ENCODE measurements around the gene HCN2. TPM values are rescaled to one million over a fixed set of nuclear protein-coding genes. Genes with fewer than 3 reads are reported as not detected.

Gene HCN2
- total RNA-seq, 4 donors from 2014 or later = 0.19 to 0.50 (median 0.41) TPM

DNA sequence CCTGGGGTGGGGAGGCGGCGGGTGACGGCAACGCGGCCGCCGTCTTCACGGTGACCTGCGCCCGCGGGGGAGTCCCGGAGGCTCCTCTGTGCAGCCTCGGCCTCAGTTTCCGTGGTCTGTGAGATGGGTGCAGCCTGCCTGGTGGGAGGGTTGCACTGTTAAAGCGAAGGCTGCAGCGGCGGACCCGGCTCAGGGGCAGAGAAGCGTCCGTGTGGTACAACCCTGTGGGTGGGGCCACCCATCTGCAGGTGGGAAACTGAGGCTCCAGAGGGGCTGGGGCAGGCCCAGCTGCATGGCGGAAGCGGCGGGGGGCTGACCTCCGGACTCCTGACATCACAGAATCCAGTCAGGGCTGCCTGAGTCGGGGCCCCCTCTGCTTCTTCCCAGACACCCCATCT, 50.5 kb downstream of the HCN2 start:
- TF ChIP-seq POLR2AphosphoS5 (IDR thresholded peaks at IDR 0.05) (no peak), EP300 (IDR thresholded peaks at IDR 0.05) (no peak), CTCF (IDR thresholded peaks at IDR 0.05) (no peak), POLR2A (IDR thresholded peaks at IDR 0.05; ENCODE audit: low read depth) (no peak)
- no peaks in the 10 kb centered on the region for H3K27me3 ChIP-seq
- peaks cover 11 to 25% (median 17%) of the 10 kb centered on the region in 4 donors for H3K4me1 ChIP-seq
- peak overlapping the region; percentile 56 to 63 (median 58) for H3K4me3 ChIP-seq
- H3K27ac ChIP-seq (replicated peaks in 1 of 4) = peak overlapping the region; percentile 61 to 79 (median 70)
- H3K36me3 ChIP-seq = peaks cover 0 to 9% (median 3%) of the 10 kb centered on the region in 4 donors
- WGBS = 100% methylated on average over 1 of the region's 25 CpGs
- no peaks in the 10 kb centered on the region for H3K9me3 ChIP-seq
- DNase-seq (ENCODE audit: extremely low spot score) = no peak
- intact Hi-C loops (cut with DNase I) = no loop called here

- WGBS = 94% methylated on average over 5 of the region's 31 CpGs
- TF ChIP-seq POLR2A (IDR thresholded peaks at IDR 0.05; ENCODE audit: low read depth) = no peak
- no peak for TF ChIP-seq POLR2AphosphoS5 (IDR thresholded peaks at IDR 0.05)
- no peak for TF ChIP-seq CTCF (IDR thresholded peaks at IDR 0.05)
- no peak for TF ChIP-seq EP300 (IDR thresholded peaks at IDR 0.05)
- H3K27me3 ChIP-seq = no peaks in the 10 kb centered on the region
- no peak overlapping the region for H3K4me3 ChIP-seq
- H3K4me1 ChIP-seq = peaks cover 11 to 23% (median 16%) of the 10 kb centered on the region in 4 donors
- H3K9me3 ChIP-seq = no peaks in the 10 kb centered on the region
- DNase-seq (ENCODE audit: extremely low spot score) = no peak
- peak overlapping the region in 2 of 4 donors; percentile 61 to 79 for H3K27ac ChIP-seq (replicated peaks in 1 of 4)
- peaks cover 0 to 12% (median 5%) of the 10 kb centered on the region in 4 donors for H3K36me3 ChIP-seq
- intact Hi-C loops (cut with DNase I) = no loop called here
Observed at GRCh38 chr19:640606-641189, 51.0 kb downstream of the HCN2 start.

DNA sequence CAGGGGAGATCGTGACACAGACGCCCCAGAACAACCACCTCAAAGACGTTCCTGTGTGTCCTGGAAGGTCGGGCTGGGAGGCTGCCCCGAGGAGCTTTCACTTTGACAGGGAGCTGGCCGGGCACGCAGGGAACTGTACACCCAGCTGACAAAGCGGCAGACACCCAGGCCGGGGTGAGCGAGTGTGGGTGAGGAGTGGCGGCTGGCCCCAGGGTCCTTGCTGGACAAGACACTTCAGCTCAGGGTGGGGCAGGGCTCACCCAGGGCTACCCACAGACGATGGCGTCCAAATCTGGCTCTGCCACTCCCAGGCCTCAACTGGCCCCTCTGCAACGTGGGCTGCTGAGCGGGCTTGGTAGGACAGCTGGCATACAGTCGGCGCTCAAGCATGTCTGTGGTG, 52.0 kb downstream of the HCN2 start:
- no peak for DNase-seq (ENCODE audit: extremely low spot score)
- 84% methylated on average over 16 of the region's 17 CpGs for WGBS
- Histone ChIP-seq H3K4me3 (no peak overlapping the region), H3K27me3 (no peaks in the 10 kb centered on the region), H3K27ac (replicated peaks in 1 of 4) (no peak overlapping the region), H3K36me3 (peaks cover 6 to 22% (median 14%) of the 10 kb centered on the region in 4 donors), H3K9me3 (no peaks in the 10 kb centered on the region), H3K4me1 (peaks cover 11 to 23% (median 16%) of the 10 kb centered on the region in 4 donors)
- no peak for TF ChIP-seq CTCF (IDR thresholded peaks at IDR 0.05)
- TF ChIP-seq EP300 (IDR thresholded peaks at IDR 0.05) = no peak
- TF ChIP-seq POLR2A (IDR thresholded peaks at IDR 0.05; ENCODE audit: low read depth) = no peak
- intact Hi-C loops (cut with DNase I) = no loop called here

DNA sequence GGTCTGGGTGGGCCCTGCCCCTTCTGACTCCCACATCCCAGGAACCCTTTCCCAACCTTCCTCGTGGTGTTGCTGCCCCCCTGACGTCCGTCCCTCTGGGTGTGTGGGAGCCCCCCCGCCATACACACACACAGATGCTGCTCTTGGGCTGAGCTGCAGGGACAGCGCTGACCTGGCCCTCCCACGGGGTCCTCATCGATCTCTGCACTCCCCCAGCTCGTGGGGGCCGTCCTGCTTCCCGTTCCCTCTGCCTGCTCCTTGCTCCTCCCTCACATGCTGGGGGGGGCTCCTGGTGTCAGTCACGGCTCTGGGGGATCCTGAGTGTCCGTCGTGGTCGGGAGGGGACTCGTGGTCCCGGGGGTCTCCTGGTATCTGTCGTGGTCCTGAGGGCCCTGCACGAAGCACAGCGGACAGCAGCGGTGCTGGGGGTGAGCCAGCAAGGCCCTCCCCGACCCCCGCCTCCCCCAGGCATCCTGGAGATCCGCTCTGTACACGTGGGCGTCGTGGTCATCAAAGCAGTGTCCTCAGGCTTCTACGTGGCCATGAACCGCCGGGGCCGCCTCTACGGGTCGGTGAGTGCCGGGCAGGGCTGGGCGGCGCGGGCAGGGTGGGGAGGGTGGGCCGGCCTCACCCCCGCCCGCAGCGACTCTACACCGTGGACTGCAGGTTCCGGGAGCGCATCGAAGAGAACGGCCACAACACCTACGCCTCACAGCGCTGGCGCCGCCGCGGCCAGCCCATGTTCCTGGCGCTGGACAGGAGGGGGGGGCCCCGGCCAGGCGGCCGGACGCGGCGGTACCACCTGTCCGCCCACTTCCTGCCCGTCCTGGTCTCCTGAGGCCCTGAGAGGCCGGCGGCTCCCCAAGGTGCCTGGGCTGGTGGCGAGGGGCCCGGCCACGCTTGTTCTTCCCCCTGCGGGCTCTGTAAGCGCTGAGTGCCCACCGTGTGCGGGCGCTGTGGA, 53.4 kb downstream of the HCN2 start:
- H3K4me1 ChIP-seq = peaks cover 11 to 23% (median 16%) of the 10 kb centered on the region in 4 donors
- H3K36me3 ChIP-seq = peaks cover 20 to 35% (median 27%) of the 10 kb centered on the region in 4 donors
- no peak for DNase-seq (ENCODE audit: extremely low spot score)
- 81% methylated on average over 31 of the region's 70 CpGs for whole genome bisulfite sequencing
- H3K27me3 ChIP-seq = no peaks in the 10 kb centered on the region
- H3K4me3 ChIP-seq = no peak overlapping the region
- H3K27ac ChIP-seq (replicated peaks in 1 of 4) = no peak overlapping the region
- TF ChIP-seq POLR2AphosphoS5 (IDR thresholded peaks at IDR 0.05) (no peak), EP300 (IDR thresholded peaks at IDR 0.05) (no peak), CTCF (IDR thresholded peaks at IDR 0.05) (no peak), POLR2A (IDR thresholded peaks at IDR 0.05; ENCODE audit: low read depth) (no peak)
- no peaks in the 10 kb centered on the region for H3K9me3 ChIP-seq
- intact Hi-C loops (cut with DNase I) = no loop called here
